Astrocyte of the cerebellum (primary cell): ENCODE measurements around the gene TXNDC11.

Experiments
- DNase-seq: peaks from one replicate; pipeline ENCODE4 v3.0.0-alpha.2; 2011; ENCODE audit warnings: low read depth
- H3K4me3 ChIP-seq: 2 replicates; pipeline ENCODE4 v1.5.1; 2011; ENCODE audit warnings: mild to moderate bottlenecking, low read depth, low read length, moderate library complexity
- CTCF ChIP-seq: IDR thresholded peaks from 2 replicates; pipeline ENCODE4 v1.5.1; 2012; ENCODE audit warnings: low read length, low read depth, moderate library complexity, mild to moderate bottlenecking; ENCODE audit errors: missing control alignments
- in situ Hi-C: cut with HindIII; loops from 2 replicates; pipeline ENCODE4 v1.10.0; 2017; ENCODE audit warnings: low sequenced_read_pairs

Gene TXNDC11

GRCh38 chr16:11671676-11672075, 71.0 kb downstream of the TXNDC11 start:
- in situ Hi-C loops, result loop anchor here (5.0 kb wide), 1 partner anchor 71 kb away; the partner anchor contains the start of gene TXNDC11
- no peak for DNase-seq
- TF ChIP-seq CTCF, result no peak
- H3K4me3 ChIP-seq, result no peak overlapping the region

GRCh38 chr16:11671271-11671670, 71.4 kb downstream of the TXNDC11 start:
- no peak for TF ChIP-seq CTCF
- in situ Hi-C loops, result loop anchor here (5.0 kb wide), 1 partner anchor 71 kb away; the partner anchor contains the start of gene TXNDC11
- no peak overlapping the region for H3K4me3 ChIP-seq
- DNase-seq, result no peak

GRCh38 chr16:11670171-11671131, 72.2 kb downstream of the TXNDC11 start:
- DNase-seq, result no peak
- TF ChIP-seq CTCF, result no peak

GRCh38 chr16:11669380-11670146, 73.1 kb downstream of the TXNDC11 start:
- no peak for TF ChIP-seq CTCF
- DNase-seq, result no peak
- in situ Hi-C loops, result loop anchor here (5.0 kb wide), 1 partner anchor 73 kb away; the partner anchor contains the start of gene TXNDC11

More at GRCh38 chr16:11670171-11671131, 72.2 kb downstream of the TXNDC11 start:
- in situ Hi-C loops, result loop anchor here (5.0 kb wide), 1 partner anchor 72 kb away; the partner anchor contains the start of gene TXNDC11
- peak overlapping the region; percentile 77 for H3K4me3 ChIP-seq

GRCh38 chr16:11668623-11669379, 73.9 kb downstream of the TXNDC11 start:
- H3K4me3 ChIP-seq, result peak overlapping the region; percentile 77
- no peak for TF ChIP-seq CTCF
- in situ Hi-C loops, result no loop called here
- no peak for DNase-seq

More at GRCh38 chr16:11669380-11670146, 73.1 kb downstream of the TXNDC11 start:
- H3K4me3 ChIP-seq, result peak overlapping the region; percentile 77
